ENCODE data around the gene NEDD9.

DNA sequence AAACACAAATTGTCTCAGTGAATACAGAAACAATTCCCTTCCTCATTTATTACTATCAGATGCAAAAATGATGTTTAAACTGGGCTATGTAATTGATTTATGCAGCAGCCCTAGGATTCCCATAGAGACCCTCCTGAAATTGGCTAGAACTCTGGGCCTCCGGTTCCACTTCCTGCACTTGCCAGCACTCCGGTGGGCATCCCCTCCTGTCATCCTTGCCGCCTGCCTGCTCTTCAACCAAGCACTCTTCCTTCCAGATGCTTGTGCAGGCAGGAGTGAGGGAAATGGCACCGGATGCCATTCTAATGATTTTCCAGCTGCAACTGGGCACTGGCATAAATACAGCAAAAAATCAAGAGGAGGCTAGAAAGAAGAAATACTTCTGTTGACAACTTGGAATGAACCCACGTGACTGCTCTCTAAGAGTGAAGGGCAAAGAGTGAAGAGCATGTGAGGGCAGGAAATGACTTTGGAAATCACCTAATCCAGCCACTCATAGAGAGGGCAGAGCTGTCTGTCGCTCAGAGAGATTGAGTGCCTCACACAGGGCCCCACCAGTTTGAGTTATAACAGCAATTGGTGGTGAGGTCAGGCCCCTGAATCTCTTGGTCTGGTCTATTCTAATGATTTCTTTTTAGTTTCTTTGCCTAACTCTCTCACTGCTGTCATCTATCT, 3.7 kb upstream of the NEDD9 start:
- TF ChIP-seq, protein P1, sequence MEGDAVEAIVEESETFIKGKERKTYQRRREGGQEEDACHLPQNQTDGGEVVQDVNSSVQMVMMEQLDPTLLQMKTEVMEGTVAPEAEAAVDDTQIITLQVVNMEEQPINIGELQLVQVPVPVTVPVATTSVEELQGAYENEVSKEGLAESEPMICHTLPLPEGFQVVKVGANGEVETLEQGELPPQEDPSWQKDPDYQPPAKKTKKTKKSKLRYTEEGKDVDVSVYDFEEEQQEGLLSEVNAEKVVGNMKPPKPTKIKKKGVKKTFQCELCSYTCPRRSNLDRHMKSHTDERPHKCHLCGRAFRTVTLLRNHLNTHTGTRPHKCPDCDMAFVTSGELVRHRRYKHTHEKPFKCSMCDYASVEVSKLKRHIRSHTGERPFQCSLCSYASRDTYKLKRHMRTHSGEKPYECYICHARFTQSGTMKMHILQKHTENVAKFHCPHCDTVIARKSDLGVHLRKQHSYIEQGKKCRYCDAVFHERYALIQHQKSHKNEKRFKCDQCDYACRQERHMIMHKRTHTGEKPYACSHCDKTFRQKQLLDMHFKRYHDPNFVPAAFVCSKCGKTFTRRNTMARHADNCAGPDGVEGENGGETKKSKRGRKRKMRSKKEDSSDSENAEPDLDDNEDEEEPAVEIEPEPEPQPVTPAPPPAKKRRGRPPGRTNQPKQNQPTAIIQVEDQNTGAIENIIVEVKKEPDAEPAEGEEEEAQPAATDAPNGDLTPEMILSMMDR (conservative IDR thresholded peaks at IDR 0.05): no peak
- TF ChIP-seq ZFX (IDR thresholded peaks at IDR 0.05): no peak
